Neuronal stem cell (in vitro differentiated cells): ENCODE results near the gene KPNB1.

Source experiments
- DNase-seq: peaks from one replicate; pipeline ENCODE4 v3.0.0-alpha.2; 2013; ENCODE audit warnings: low spot score
- H2AFZ ChIP-seq: one replicate; pipeline ENCODE4 v1.6.1; 2013; ENCODE audit warnings: mild to moderate bottlenecking, low read length, inconsistent platforms
- H2AK5ac ChIP-seq: 2 replicates; pipeline ENCODE4 v1.6.1; 2013; ENCODE audit warnings: low read depth, mild to moderate bottlenecking, inconsistent platforms, low read length, moderate library complexity, mixed read lengths
- H2BK120ac ChIP-seq: 2 replicates; pipeline ENCODE4 v1.6.1; 2013; ENCODE audit warnings: low read depth, mild to moderate bottlenecking, inconsistent platforms, low read length, moderate library complexity, mixed read lengths
- H2BK12ac ChIP-seq: one replicate; pipeline ENCODE4 v1.6.1; 2013; ENCODE audit warnings: low read length, inconsistent platforms
- H2BK15ac ChIP-seq: 2 replicates; pipeline ENCODE4 v1.6.1; 2013; ENCODE audit warnings: mild to moderate bottlenecking, low read length, inconsistent platforms, mixed read lengths
- H2BK5ac ChIP-seq: one replicate; pipeline ENCODE4 v1.6.1; 2013; ENCODE audit warnings: inconsistent platforms, mild to moderate bottlenecking, low read length, moderate library complexity
- H3K14ac ChIP-seq: one replicate; pipeline ENCODE4 v1.6.1; 2013; ENCODE audit warnings: low read length, inconsistent platforms
- H3K18ac ChIP-seq: 2 replicates; pipeline ENCODE4 v1.6.1; 2013; ENCODE audit warnings: low read length, inconsistent platforms
- H3K23ac ChIP-seq: 2 replicates; pipeline ENCODE4 v1.6.1; 2013; ENCODE audit warnings: low read depth, mild to moderate bottlenecking, mixed read lengths, low read length, inconsistent platforms; ENCODE audit not compliant: poor library complexity
- H3K27ac ChIP-seq: replicated peaks from 3 replicates; pipeline ENCODE4 v1.5.1; 2013; ENCODE audit warnings: low read length, inconsistent platforms
- H3K27me3 ChIP-seq, 3 experiments: 2 replicates each; pipeline ENCODE4 v1.6.1; 2013; ENCODE audit warnings: low read length in 3 of 3, mild to moderate bottlenecking in 2 of 3, inconsistent platforms in 1 of 3, low read depth in 1 of 3, mixed read lengths in 1 of 3, moderate library complexity in 1 of 3; ENCODE audit not compliant: control insufficient read depth in 3 of 3, insufficient read depth in 3 of 3
- H3K36me3 ChIP-seq, 2 donors: replicated peaks in 1 of 2; 2 replicates each; pipeline ENCODE4 v1.6.1; 2013; ENCODE audit warnings: low read length in 2 of 2; ENCODE audit not compliant: control insufficient read depth in 2 of 2, insufficient read depth in 2 of 2
- H3K4ac ChIP-seq: 2 replicates; pipeline ENCODE4 v1.6.1; 2013; ENCODE audit warnings: inconsistent platforms, mild to moderate bottlenecking, low read length, moderate library complexity
- H3K4me1 ChIP-seq, 2 donors: 1 replicate in 1 of 2; 2 replicates in 1 of 2; pipeline ENCODE4 v1.6.1; 2013; ENCODE audit warnings: low read length in 2 of 2, low read depth in 1 of 2; ENCODE audit not compliant: control insufficient read depth in 2 of 2, insufficient read depth in 1 of 2
- H3K4me2 ChIP-seq: one replicate; pipeline ENCODE4 v1.6.1; 2013; ENCODE audit warnings: mild to moderate bottlenecking, low read length, inconsistent platforms; ENCODE audit not compliant: insufficient read depth, poor library complexity, severe bottlenecking
- H3K4me3 ChIP-seq, 2 donors: 2 replicates each; pipeline ENCODE4 v1.5.1; 2013; ENCODE audit warnings: low read length in 2 of 2, mild to moderate bottlenecking in 2 of 2, inconsistent platforms in 1 of 2, moderate library complexity in 1 of 2
- H3K79me1 ChIP-seq: one replicate; pipeline ENCODE4 v1.6.1; 2013; ENCODE audit warnings: low read depth, mild to moderate bottlenecking, inconsistent platforms, low read length, moderate library complexity
- H3K9ac ChIP-seq: one replicate; pipeline ENCODE4 v1.6.1; 2013; ENCODE audit warnings: mild to moderate bottlenecking, low read depth, low read length, inconsistent platforms; ENCODE audit not compliant: poor library complexity
- H3K9me3 ChIP-seq, 2 donors: replicated peaks in 1 of 2; 2 replicates each; pipeline versions ENCODE3 to v1.6.1; 2013; ENCODE audit warnings: low read length in 2 of 2, mild to moderate bottlenecking in 2 of 2, inconsistent platforms in 1 of 2, low read depth in 1 of 2, mixed read lengths in 1 of 2, moderate library complexity in 1 of 2; ENCODE audit not compliant: control insufficient read depth in 2 of 2, insufficient read depth in 1 of 2
- H4K8ac ChIP-seq: one replicate; pipeline ENCODE4 v1.6.1; 2013; ENCODE audit warnings: low read depth, mild to moderate bottlenecking, inconsistent platforms, low read length, moderate library complexity
- H4K91ac ChIP-seq: one replicate; pipeline ENCODE4 v1.6.1; 2013; ENCODE audit warnings: low read length, low read depth, mild to moderate bottlenecking, inconsistent platforms; ENCODE audit not compliant: poor library complexity
- WGBS, 2 donors: extraction: QIAGEN DNeasy Blood & Tissue Kit; methylation state at CpG; one replicate each; pipeline ENCODE4 v1.1.7; 2013; ENCODE audit warnings: missing lambda C conversion rate in 2 of 2, mixed read lengths in 1 of 2; ENCODE audit not compliant: insufficient read length in 2 of 2, insufficient replicate concordance in 1 of 2; ENCODE audit errors: extremely low coverage in 2 of 2; 5-methylcytosine and 5-hydroxymethylcytosine counted together

KPNB1 gene

DNA sequence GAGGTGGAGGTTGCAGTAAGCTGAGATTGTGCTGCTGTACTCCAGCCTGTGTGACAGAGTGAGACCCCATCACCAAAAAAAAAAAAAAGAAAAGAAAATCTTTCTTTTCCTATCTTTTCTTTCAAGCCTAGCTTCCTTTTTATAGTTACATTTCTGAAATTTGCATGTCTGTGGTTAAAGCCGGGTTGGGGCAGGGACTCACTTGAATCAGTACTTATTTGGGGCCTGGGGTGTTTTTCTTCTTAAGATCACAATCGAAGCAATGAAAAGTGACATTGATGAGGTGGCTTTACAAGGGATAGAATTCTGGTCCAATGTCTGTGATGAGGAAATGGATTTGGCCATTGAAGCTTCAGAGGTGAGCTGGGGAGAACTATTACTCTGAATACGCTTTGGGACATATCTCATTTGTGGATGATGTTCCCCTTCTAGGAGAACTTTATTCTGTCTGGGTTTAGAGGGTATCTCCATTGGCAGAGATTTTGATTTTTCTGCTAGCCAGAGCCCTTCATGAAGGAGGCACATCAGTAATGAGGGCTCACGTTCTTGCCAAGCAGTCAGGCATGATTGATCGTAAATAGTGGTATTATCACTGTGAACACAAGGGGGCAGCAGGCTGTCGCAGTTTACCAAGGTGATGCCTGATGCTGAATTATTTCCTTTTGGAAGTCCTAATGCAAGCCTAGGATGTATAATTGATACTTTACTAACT lies 14.3 kb downstream of the KPNB1 start:
- no peak overlapping the region for H3K4ac ChIP-seq

DNA sequence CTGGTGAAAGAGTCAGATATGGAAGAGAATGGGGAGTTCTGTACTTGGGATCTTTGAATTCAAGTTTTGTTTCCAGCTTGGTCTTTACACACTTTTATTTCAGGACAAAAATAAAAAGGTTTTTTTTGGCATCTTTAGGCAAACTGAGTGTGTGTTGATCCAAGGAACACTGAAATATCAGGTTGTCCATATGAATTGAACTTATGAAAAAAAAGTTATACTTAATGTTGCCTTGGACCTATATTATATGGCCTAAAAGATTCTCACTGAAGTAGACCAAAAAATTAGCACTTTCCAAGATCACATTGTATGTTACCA lies 14.9 kb downstream of the KPNB1 start:
- Histone ChIP-seq H3K9ac (no peak overlapping the region), H3K9me3 (no peaks in the 10 kb centered on the region), H3K14ac (no peak overlapping the region), H3K4ac (no peak overlapping the region), H3K36me3 (peaks cover 33 to 98% of the 10 kb centered on the region in 2 donors), H4K91ac (no peak overlapping the region), H3K79me1 (peaks cover 3% of the 10 kb centered on the region), H3K18ac (no peak overlapping the region), H3K4me1 (peaks cover 0 to 2% of the 10 kb centered on the region in 2 donors), H3K27me3 (no peaks in the 10 kb centered on the region), H2AFZ (no peak overlapping the region), H2AK5ac (no peak overlapping the region), H3K27ac (no peak overlapping the region), H2BK120ac (no peak overlapping the region), H3K4me2 (no peak overlapping the region), H4K8ac (no peak overlapping the region), H2BK15ac (no peak overlapping the region), H2BK12ac (no peak overlapping the region), H3K4me3 (no peak overlapping the region), H3K23ac (no peak overlapping the region), H2BK5ac (no peak overlapping the region)
- no peak for DNase-seq

More for the DNA sequence above, 14.3 kb downstream of the KPNB1 start:
- Histone ChIP-seq H3K23ac (no peak overlapping the region), H3K9me3 (no peaks in the 10 kb centered on the region), H4K91ac (no peak overlapping the region), H2BK5ac (no peak overlapping the region), H3K9ac (no peak overlapping the region), H3K27ac (no peak overlapping the region), H2BK15ac (no peak overlapping the region), H3K4me3 (no peak overlapping the region), H4K8ac (no peak overlapping the region), H3K27me3 (no peaks in the 10 kb centered on the region), H3K14ac (no peak overlapping the region), H3K4me1 (peaks cover 0 to 2% of the 10 kb centered on the region in 2 donors), H3K4me2 (no peak overlapping the region), H3K18ac (no peak overlapping the region), H2AK5ac (no peak overlapping the region), H3K36me3 (peaks cover 32 to 98% of the 10 kb centered on the region in 2 donors), H2BK120ac (no peak overlapping the region), H2BK12ac (no peak overlapping the region), H2AFZ (no peak overlapping the region), H3K79me1 (peaks cover 3% of the 10 kb centered on the region)
- no CpG with 5 or more reads among the region's 6 CpGs for WGBS, 2 donors
- DNase-seq = peak; percentile 63

DNA sequence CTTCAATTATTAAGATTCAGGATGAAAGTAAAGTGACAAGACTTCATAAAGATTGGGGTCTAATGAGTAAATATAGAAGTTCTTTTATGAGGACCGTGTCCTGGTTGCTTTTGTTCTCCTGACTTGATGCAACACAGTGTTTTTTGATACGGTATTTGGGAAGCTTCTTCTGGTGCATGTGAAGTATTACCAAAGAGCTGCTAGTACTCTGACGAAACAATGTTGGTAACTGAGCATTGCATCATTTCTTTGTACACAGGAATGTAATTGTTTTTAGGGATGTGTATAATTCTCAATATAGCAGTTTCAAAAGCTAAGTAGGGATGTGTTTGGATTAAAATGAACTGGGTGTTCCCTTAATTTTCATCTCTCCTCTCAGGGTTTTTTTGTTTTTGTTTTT lies 15.9 kb downstream of the KPNB1 start:
- DNase-seq = no peak
- Histone ChIP-seq H4K91ac (no peak overlapping the region), H2AFZ (no peak overlapping the region), H3K4me1 (peaks cover 0 to 2% of the 10 kb centered on the region in 2 donors), H3K9me3 (no peaks in the 10 kb centered on the region), H4K8ac (no peak overlapping the region), H3K4ac (no peak overlapping the region), H2BK15ac (no peak overlapping the region), H3K23ac (no peak overlapping the region), H3K18ac (no peak overlapping the region), H3K79me1 (peaks cover 3% of the 10 kb centered on the region), H2BK120ac (no peak overlapping the region), H3K36me3 (peaks cover 40 to 98% of the 10 kb centered on the region in 2 donors), H2BK5ac (no peak overlapping the region), H3K4me2 (no peak overlapping the region), H3K27ac (no peak overlapping the region), H3K9ac (no peak overlapping the region), H3K14ac (no peak overlapping the region), H3K4me3 (no peak overlapping the region), H2BK12ac (no peak overlapping the region), H3K27me3 (no peaks in the 10 kb centered on the region), H2AK5ac (no peak overlapping the region)
- no CpG with 5 or more reads among the region's 3 CpGs for WGBS, 2 donors

DNA sequence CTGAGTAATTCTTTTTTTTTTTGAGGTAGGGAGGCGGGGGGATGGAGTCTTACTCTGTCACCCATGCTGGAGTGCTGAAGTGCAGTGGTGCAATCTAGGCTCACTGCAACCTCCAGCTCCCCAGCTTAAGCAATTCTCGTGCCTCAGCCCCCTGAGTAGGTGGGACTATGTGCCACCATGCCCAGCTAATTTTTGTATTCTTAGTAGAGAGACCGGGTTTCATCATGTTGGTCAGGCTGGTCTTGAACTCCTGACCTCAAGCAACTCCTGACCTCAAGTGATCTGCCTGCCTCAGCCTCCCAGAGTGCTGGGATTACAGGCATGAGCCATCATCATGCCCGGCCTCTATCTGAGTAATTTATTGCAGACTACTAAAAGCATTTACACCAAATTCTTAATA lies 19.4 kb downstream of the KPNB1 start:
- Histone ChIP-seq H3K4me1 (peaks cover 0 to 2% of the 10 kb centered on the region in 2 donors), H3K79me1 (peaks cover 3% of the 10 kb centered on the region), H2AK5ac (no peak overlapping the region), H2BK12ac (no peak overlapping the region), H3K36me3 (peaks cover 48 to 98% of the 10 kb centered on the region in 2 donors), H3K9me3 (no peaks in the 10 kb centered on the region), H4K8ac (no peak overlapping the region), H3K18ac (no peak overlapping the region), H3K4me2 (no peak overlapping the region), H3K14ac (no peak overlapping the region), H2BK15ac (no peak overlapping the region), H3K23ac (no peak overlapping the region), H4K91ac (no peak overlapping the region), H2BK5ac (no peak overlapping the region), H3K4ac (no peak overlapping the region), H3K4me3 (no peak overlapping the region), H2BK120ac (no peak overlapping the region), H3K9ac (no peak overlapping the region), H3K27me3 (no peaks in the 10 kb centered on the region), H2AFZ (no peak overlapping the region), H3K27ac (no peak overlapping the region)
- WGBS, 2 donors = no CpG with 5 or more reads among the region's 4 CpGs
- no peak for DNase-seq
